Gastrocnemius medialis (tissue), 4 donors: ENCODE data around the gene KLHL29. TPM values are rescaled to one million over a fixed set of nuclear protein-coding genes. Genes with fewer than 3 reads are reported as not detected.
A peak's percentile ranks its signal among the peaks of the same experiment; 100 is the strongest.

Experiments
- ATAC-seq, 2 donors: fragments of 150-250 bp; one replicate each; pipeline ENCODE4 v1.9.1; 2016
- DNase-seq, 2 donors: peaks; one replicate each; pipeline ENCODE4 v3.0.0-alpha.2; 2019
- H3K27ac ChIP-seq, 4 donors: fragments of 200-600 bp; sonication (generic); 1 replicate in 1 of 4; 2 replicates in 3 of 4; pipeline ENCODE4 v1.5.1; 2016 to 2018; ENCODE audit warnings: mild to moderate bottlenecking in 2 of 4, moderate library complexity in 1 of 4
- H3K27me3 ChIP-seq, 3 donors: fragments of 200-600 bp; sonication (generic) in 2 of 3; 1 replicate in 1 of 3; 2 replicates in 2 of 3; pipeline versions ENCODE4 v1.5.1 to v1.6.0; 2016 to 2019; ENCODE audit warnings: mild to moderate bottlenecking in 1 of 3, moderate library complexity in 1 of 3
- H3K36me3 ChIP-seq, 2 donors: fragments of 200-600 bp; sonication (generic) in 1 of 2; one replicate each; pipeline ENCODE4 v1.5.1; 2017 to 2018
- H3K4me1 ChIP-seq, 2 donors: fragments of 200-600 bp; sonication (generic) in 1 of 2; one replicate each; pipeline ENCODE4 v1.5.1; 2016 to 2017; ENCODE audit warnings: mild to moderate bottlenecking in 2 of 2
- H3K4me3 ChIP-seq, 4 donors: fragments of 200-600 bp; sonication (generic) in 3 of 4; 1 replicate in 1 of 4; 2 replicates in 3 of 4; pipeline ENCODE4 v1.5.1; 2016 to 2019; ENCODE audit warnings: mild to moderate bottlenecking in 2 of 4
- H3K9me3 ChIP-seq, 3 donors: fragments of 200-600 bp; sonication (generic) in 2 of 3; 1 replicate in 1 of 3; 2 replicates in 2 of 3; pipeline ENCODE4 v1.5.1; 2016 to 2019
- POLR2A ChIP-seq, 2 donors: fragments of 450-650 bp; IDR thresholded peaks; one replicate each; pipeline ENCODE4 v1.6.1; 2017; ENCODE audit warnings: antibody characterized with exemption in 2 of 2, mild to moderate bottlenecking in 2 of 2, moderate library complexity in 2 of 2
- in situ Hi-C, 4 donors: fragments of 200-750 bp; cut with MboI; loops; one replicate each; pipeline versions ENCODE4 v1.15.0 to v1.8.0; 2017; ENCODE audit warnings: low sequenced_read_pairs in 4 of 4
- intact Hi-C: fragments of 100-400 bp; cut with DNase I; formaldehyde crosslinking; loops from one replicate; pipeline ENCODE4 v1.15.1; 2023; ENCODE audit warnings: low total_unique reads
- total RNA-seq, 4 donors: library from RNA; depleted of rRNA; stranded (reverse); fragments of >200 nt; gene quantifications; one replicate each; pipeline versions ENCODE4 v1.1.0 to v1.2.3, GENCODE V29; 2016
- TF ChIP-seq, protein P1 (sequence below), 5 experiments: fragments of 450-650 bp in 3 of 5; fragments of 200-600 bp in 2 of 5; sonication (generic) in 2 of 5; IDR thresholded peaks in 4 of 5; conservative IDR thresholded peaks in 1 of 5; 1 replicate in 4 of 5; 2 replicates in 1 of 5; pipeline ENCODE4 v1.5.1; 2016 to 2019; ENCODE audit warnings: antibody characterized with exemption in 5 of 5, mild to moderate bottlenecking in 3 of 5, moderate library complexity in 3 of 5

KLHL29 gene
- total RNA-seq, 4 donors from 2014 or later = 4.3 to 24.9 (median 8.7) TPM

DNA sequence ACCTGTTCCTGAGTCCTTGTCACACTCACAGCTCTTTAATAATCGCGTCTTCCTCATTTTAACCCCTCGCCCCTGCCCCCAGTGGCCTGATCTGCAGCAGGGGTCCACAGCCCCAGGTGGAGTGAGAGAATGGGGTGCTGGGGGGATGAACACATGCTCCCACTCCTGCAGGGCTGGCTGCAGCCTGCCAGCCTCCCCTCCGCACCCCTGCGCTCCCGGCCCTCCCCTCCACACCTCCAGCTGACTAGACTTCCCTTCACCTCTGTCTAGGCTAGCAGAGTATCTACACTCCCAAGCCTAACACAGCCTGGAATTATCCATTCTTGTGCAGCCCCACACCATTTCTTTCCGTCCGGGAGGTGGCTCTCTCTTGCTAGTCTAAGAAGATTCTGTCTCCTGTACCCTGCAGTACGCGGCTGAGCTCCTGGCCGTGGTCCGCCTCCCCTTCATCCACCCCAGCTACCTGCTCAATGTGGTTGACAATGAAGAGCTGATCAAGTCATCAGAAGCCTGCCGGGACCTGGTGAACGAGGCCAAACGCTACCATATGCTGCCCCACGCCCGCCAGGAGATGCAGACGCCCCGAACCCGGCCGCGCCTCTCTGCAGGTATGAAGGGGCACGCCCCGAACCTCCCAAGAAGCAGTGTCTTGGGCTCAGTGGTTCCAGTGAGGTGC is 310.4 kb downstream of the KLHL29 start:
- intact Hi-C loops = no loop called here
- H3K36me3 ChIP-seq = no peaks in the 10 kb centered on the region
- in situ Hi-C loops = no loop called here
- H3K27me3 ChIP-seq = no peaks in the 10 kb centered on the region
- H3K9me3 ChIP-seq = no peaks in the 10 kb centered on the region
- no peak for ATAC-seq
- H3K4me3 ChIP-seq = no peak overlapping the region
- DNase-seq = peak in 1 of 2 donors; percentile 10
- no peak for TF ChIP-seq POLR2A (IDR thresholded peaks at IDR 0.05)
- TF ChIP-seq, protein P1, sequence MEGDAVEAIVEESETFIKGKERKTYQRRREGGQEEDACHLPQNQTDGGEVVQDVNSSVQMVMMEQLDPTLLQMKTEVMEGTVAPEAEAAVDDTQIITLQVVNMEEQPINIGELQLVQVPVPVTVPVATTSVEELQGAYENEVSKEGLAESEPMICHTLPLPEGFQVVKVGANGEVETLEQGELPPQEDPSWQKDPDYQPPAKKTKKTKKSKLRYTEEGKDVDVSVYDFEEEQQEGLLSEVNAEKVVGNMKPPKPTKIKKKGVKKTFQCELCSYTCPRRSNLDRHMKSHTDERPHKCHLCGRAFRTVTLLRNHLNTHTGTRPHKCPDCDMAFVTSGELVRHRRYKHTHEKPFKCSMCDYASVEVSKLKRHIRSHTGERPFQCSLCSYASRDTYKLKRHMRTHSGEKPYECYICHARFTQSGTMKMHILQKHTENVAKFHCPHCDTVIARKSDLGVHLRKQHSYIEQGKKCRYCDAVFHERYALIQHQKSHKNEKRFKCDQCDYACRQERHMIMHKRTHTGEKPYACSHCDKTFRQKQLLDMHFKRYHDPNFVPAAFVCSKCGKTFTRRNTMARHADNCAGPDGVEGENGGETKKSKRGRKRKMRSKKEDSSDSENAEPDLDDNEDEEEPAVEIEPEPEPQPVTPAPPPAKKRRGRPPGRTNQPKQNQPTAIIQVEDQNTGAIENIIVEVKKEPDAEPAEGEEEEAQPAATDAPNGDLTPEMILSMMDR (IDR thresholded peaks at IDR 0.05 in 4 of 5, conservative IDR thresholded peaks at IDR 0.05 in 1 of 5) = no peak
- H3K27ac ChIP-seq = no peak overlapping the region
- H3K4me1 ChIP-seq = peaks cover 21 to 28% of the 10 kb centered on the region in 2 donors

DNA sequence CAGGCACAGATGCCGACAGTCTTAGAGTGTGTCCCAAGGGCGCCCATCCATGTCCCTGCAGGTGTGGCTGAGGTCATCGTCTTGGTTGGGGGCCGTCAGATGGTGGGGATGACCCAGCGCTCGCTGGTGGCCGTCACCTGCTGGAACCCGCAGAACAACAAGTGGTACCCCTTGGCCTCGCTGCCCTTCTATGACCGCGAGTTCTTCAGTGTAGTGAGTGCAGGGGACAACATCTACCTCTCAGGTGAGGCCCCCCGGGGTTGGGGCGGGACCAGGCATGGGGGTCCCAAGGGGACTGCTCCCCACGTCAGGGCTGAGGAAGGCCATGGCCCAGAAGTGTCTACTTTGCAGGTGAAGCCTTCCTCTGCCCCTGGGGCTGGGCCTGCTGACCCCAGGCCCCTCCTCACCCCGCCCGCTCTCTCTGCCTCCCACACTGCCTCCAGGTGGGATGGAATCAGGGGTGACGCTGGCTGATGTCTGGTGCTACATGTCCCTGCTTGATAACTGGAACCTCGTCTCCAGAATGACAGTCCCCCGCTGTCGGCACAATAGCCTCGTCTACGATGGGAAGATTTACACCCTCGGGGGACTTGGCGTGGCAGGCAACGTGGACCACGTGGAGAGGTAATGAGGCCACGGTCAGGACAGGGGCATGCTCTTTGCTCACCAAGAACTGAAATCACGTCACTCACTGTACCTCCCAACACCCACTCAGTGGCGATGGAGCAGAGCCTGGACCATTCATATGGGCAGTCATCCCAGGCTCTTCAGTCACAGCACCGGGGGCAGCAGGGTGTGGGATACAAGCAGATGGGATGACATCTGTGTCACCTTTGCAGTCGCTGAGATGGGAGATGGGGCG is 311.1 kb downstream of the KLHL29 start:
- ATAC-seq (no peak), DNase-seq (peak in 1 of 2 donors; percentile 10)
- Histone ChIP-seq H3K36me3 (no peaks in the 10 kb centered on the region), H3K4me1 (peaks cover 21 to 22% of the 10 kb centered on the region in 2 donors), H3K27me3 (no peaks in the 10 kb centered on the region), H3K4me3 (no peak overlapping the region), H3K27ac (peak overlapping the region in 3 of 4 donors; percentile 58 to 64 (median 59)), H3K9me3 (no peaks in the 10 kb centered on the region)
- TF ChIP-seq, protein P1 (IDR thresholded peaks at IDR 0.05 in 4 of 5, conservative IDR thresholded peaks at IDR 0.05 in 1 of 5) = no peak
- no peak for TF ChIP-seq POLR2A (IDR thresholded peaks at IDR 0.05)
- intact Hi-C loops (no loop called here), in situ Hi-C loops (no loop called here)

DNA sequence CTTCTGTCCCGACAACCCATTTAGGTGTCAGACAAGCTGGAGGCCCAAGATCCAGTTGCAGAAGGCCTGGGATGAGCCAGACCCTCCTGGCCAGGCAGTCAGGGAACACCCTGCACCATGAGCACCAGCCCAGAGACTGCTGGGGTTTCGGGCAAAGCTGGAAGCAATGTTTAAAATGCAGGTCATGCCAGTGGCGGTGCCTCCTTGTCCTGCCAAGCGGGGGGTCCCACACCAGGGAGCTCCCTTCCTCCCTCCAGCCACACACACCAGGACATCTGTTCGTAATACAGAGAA is 311.7 kb downstream of the KLHL29 start:
- no peak overlapping the region for H3K4me3 ChIP-seq
- TF ChIP-seq POLR2A (IDR thresholded peaks at IDR 0.05) = no peak
- TF ChIP-seq, protein P1 (IDR thresholded peaks at IDR 0.05 in 4 of 5, conservative IDR thresholded peaks at IDR 0.05 in 1 of 5) = no peak
- peak overlapping the region in 3 of 4 donors; percentile 58 to 64 (median 59) for H3K27ac ChIP-seq
- H3K36me3 ChIP-seq = no peaks in the 10 kb centered on the region
- ATAC-seq = no peak
- intact Hi-C loops (no loop called here), in situ Hi-C loops (no loop called here)
- H3K9me3 ChIP-seq = no peaks in the 10 kb centered on the region
- DNase-seq = peak in 1 of 2 donors; percentile 16
- no peaks in the 10 kb centered on the region for H3K27me3 ChIP-seq
- peaks cover 21 to 22% of the 10 kb centered on the region in 2 donors for H3K4me1 ChIP-seq

DNA sequence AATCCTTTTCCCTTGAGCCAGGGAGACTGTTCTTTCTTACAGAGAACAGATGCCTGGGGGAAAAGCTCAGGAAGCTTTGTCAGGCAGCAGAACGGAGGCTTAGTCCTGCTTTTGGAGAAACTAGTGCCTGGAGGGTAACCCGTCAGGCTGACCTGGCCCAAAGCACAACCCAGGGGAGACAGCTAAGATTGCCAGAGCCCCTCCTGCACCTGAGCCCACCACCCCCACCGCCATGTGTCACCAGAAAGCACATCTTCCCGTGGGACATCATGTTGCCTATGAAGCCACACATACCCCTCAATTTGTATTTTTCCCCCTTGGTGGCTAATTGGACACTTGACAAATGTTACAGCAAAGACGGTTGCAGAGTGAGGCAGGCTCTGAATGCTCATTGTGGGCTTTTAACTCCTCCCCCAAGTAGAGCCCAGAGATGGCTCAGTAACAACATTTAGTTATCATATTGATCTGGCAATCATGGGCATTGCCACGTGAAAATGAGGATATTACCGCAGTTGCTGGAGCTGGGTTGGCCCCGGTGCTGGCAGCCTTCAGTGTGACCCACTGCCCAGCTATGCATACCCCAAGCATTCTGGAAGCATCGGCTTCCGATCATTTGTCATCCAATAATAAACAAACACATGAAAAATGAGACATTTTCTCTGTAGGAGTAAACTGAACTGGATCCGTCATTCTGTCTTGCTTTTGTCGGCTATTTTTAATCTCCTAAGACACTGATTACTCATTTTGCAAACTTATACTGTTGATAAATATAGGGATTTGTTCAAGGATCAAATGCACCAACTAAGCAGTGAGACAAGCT is 312.5 kb downstream of the KLHL29 start:
- intact Hi-C loops (no loop called here), in situ Hi-C loops (no loop called here)
- no peak overlapping the region for H3K4me3 ChIP-seq
- ATAC-seq (peak in 1 of 2 donors; percentile 55), DNase-seq (no peak)
- H3K9me3 ChIP-seq = no peaks in the 10 kb centered on the region
- H3K27ac ChIP-seq = peak overlapping the region; percentile 52 to 64 (median 58)
- H3K36me3 ChIP-seq = no peaks in the 10 kb centered on the region
- peaks cover 21 to 22% of the 10 kb centered on the region in 2 donors for H3K4me1 ChIP-seq
- no peak for TF ChIP-seq POLR2A (IDR thresholded peaks at IDR 0.05)
- TF ChIP-seq, protein P1 (IDR thresholded peaks at IDR 0.05 in 4 of 5, conservative IDR thresholded peaks at IDR 0.05 in 1 of 5) = no peak
- no peaks in the 10 kb centered on the region for H3K27me3 ChIP-seq
